Measurements from ENCODE around the gene ABR.

The ABR gene

GRCh38 chr17:958712-959451, 220.9 kb downstream of the ABR start:
- no peak for DNase-seq (ENCODE audit: low spot score)

DNA sequence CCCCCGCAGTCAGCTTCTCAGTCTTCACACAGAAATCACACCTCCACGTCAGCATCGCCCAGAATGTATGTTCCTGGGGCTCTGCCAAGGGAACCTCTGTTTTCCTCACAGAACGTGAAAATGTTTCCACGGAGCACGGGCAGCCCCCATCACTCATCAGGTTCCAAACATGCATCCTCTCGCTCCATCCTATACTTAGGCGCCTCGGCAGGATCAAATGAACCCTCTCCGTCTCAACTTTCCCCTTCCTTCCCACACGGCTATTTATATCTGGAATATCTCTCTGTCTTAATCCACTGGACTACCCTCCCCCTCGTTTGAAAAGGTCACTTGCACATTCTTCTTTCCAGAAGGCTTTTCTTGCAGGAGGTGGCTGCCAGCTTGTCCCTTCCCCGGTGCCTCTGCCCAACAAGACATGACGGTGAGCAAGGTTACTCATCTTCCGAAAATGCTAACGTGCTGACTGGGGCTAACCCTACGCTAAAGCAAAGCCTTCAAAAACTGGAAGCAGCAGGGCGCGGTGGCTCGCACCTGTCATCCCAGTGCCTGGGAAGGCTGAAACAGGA, 221.8 kb downstream of the ABR start:
- no peak for DNase-seq (ENCODE audit: low spot score)

GRCh38 chr17:956905-957304, 222.9 kb downstream of the ABR start:
- no peak for DNase-seq (ENCODE audit: low spot score)

DNA sequence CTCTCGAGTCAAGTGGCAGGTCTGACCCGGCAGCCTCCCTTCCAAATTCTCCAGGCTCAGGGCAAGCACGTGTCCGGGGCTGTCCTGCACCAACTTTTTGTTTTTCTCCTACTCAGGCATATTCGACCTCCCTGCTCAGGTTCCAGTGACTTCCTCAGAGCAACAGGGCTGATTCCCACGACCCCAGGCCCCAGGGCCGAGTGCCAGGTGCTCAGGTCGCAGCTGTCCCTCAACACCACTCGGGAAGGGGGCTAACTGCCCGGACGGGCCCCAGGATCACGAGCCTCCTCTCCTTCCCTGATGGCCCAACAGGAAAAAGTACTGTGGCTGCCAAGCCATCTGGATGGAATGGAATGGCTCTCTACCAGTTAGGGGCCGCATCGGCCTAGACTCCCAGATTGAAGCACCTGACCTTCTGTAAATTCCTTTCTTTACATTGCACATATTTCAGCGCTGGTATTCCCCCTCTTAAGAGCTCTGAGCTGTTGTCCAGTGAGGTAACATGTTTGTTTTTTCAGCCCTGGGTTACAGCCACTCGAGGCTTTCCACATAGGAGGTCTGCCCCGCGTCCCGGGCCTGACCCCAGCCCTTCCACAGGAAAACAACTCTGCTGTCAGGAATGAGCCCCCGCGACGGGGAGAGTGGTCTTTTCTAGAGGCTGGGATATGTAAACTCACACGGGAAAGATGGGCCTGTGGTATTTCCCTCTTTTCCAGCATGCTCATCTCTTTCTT, 225.2 kb downstream of the ABR start:
- no peak for DNase-seq (ENCODE audit: low spot score)

GRCh38 chr17:953767-954166, 226.0 kb downstream of the ABR start:
- DNase-seq (ENCODE audit: low spot score): no peak

Data from CD4-positive, alpha-beta T cell treated with Interleukin-2 at 100 ng/mL for 4 hours (primary cell).